Esophagus (tissue), 2 donors: ENCODE results near the gene SAMM50. TPM values are rescaled to one million over a fixed set of nuclear protein-coding genes. Genes with fewer than 3 reads are reported as not detected.

Experiments used
- H3K27ac ChIP-seq, 2 donors: one replicate each; pipeline ENCODE4 v1.5.1; 2013; ENCODE audit warnings: low read depth in 2 of 2, mild to moderate bottlenecking in 2 of 2, inconsistent platforms in 1 of 2, low read length in 1 of 2, moderate library complexity in 1 of 2
- H3K27me3 ChIP-seq, 2 donors: one replicate each; pipeline ENCODE4 v1.6.1; 2013; ENCODE audit warnings: low read length in 2 of 2, control low read depth in 1 of 2, mild to moderate bottlenecking in 1 of 2; ENCODE audit not compliant: insufficient read depth in 2 of 2, control insufficient read depth in 1 of 2
- H3K36me3 ChIP-seq, 2 donors: one replicate each; pipeline ENCODE4 v1.6.1; 2013; ENCODE audit warnings: low read length in 1 of 2; ENCODE audit not compliant: control insufficient read depth in 2 of 2, insufficient read depth in 2 of 2
- H3K4me1 ChIP-seq, 2 donors: one replicate each; pipeline ENCODE4 v1.6.1; 2013; ENCODE audit warnings: low read length in 1 of 2; ENCODE audit not compliant: control insufficient read depth in 2 of 2, insufficient read depth in 2 of 2
- H3K4me3 ChIP-seq, 2 donors: one replicate each; pipeline ENCODE4 v1.5.1; 2013; ENCODE audit warnings: low read length in 2 of 2, mild to moderate bottlenecking in 2 of 2, low read depth in 1 of 2, moderate library complexity in 1 of 2
- H3K9me3 ChIP-seq, 2 donors: one replicate each; pipeline ENCODE4 v1.6.1; 2013; ENCODE audit warnings: mild to moderate bottlenecking in 2 of 2, low read depth in 1 of 2, low read length in 1 of 2, moderate library complexity in 1 of 2; ENCODE audit not compliant: control insufficient read depth in 2 of 2, insufficient read depth in 1 of 2
- WGBS, 2 donors: extraction: QIAGEN DNeasy Blood & Tissue Kit; methylation state at CpG; one replicate each; pipeline ENCODE4 v1.1.7; 2013; 5-methylcytosine and 5-hydroxymethylcytosine counted together
- polyA plus RNA-seq, 2 donors: library from polyadenylated mRNA; stranded (reverse); fragments of 200-250 nt; gene quantifications; one replicate each; pipeline ENCODE4 v1.2.3, GENCODE V29; 2013
- donor health status: healthy with polysubstance abuse.
- donor health status: Bipolar disorder and iron deficiency.

SAMM50 gene
- polyA plus RNA-seq, 2 donors, result 8.6 to 28.9 TPM

GRCh38 chr22:44023404-44024287 lies 68.4 kb downstream of the SAMM50 start:
- Histone ChIP-seq H3K27me3 (no peaks in the 10 kb centered on the region), H3K4me3 (peak overlapping the region; percentile 53), H3K36me3 (no peaks in the 10 kb centered on the region), H3K4me1 (peaks cover 3 to 8% of the 10 kb centered on the region in 2 donors), H3K9me3 (no peaks in the 10 kb centered on the region), H3K27ac (peak overlapping the region; percentile 61 to 70)
- WGBS, 2 donors, result 12 to 17% methylated on average over 43 to 54 of the region's 54 CpGs

GRCh38 chr22:44024288-44024921 lies 69.2 kb downstream of the SAMM50 start, which contains the start of gene PARVB:
Gene PARVB (plus strand): TSS chr22:44024302. CDS start chr22:44024340, 38 bp downstream.
- WGBS, 2 donors, result 3 to 5% methylated on average over 55 to 83 of the region's 83 CpGs
- Histone ChIP-seq H3K27me3 (no peaks in the 10 kb centered on the region), H3K36me3 (no peaks in the 10 kb centered on the region), H3K4me1 (peaks cover 3 to 8% of the 10 kb centered on the region in 2 donors), H3K27ac (peak within 1 kb of the TSS; percentile 64 to 70), H3K9me3 (no peaks in the 10 kb centered on the region), H3K4me3 (peak within 1 kb of the TSS; percentile 53)

- Histone ChIP-seq H3K27ac (peak overlapping the region; percentile 76 to 78), H3K36me3 (no peaks in the 10 kb centered on the region), H3K4me1 (peaks cover 3 to 8% of the 10 kb centered on the region in 2 donors), H3K4me3 (peak overlapping the region in 1 of 2 donors; percentile 53), H3K27me3 (no peaks in the 10 kb centered on the region), H3K9me3 (no peaks in the 10 kb centered on the region)
- 80 to 83% methylated on average over 26 of the region's 26 CpGs for WGBS, 2 donors
These were observed 70.2 kb downstream of the SAMM50 start for GRCh38 chr22:44025171-44026065.

GRCh38 chr22:44026066-44026629 lies 70.9 kb downstream of the SAMM50 start:
- Histone ChIP-seq H3K36me3 (no peaks in the 10 kb centered on the region), H3K27me3 (no peaks in the 10 kb centered on the region), H3K27ac (peak overlapping the region; percentile 76 to 85), H3K4me1 (peaks cover 3 to 8% of the 10 kb centered on the region in 2 donors), H3K4me3 (no peak overlapping the region), H3K9me3 (no peaks in the 10 kb centered on the region)
- WGBS, 2 donors, result 67 to 71% methylated on average over 17 of the region's 17 CpGs

- H3K4me3 ChIP-seq, result no peak overlapping the region
- no peaks in the 10 kb centered on the region for H3K9me3 ChIP-seq
- H3K36me3 ChIP-seq, result no peaks in the 10 kb centered on the region
- H3K27me3 ChIP-seq, result no peaks in the 10 kb centered on the region
- WGBS, 2 donors, result 62 to 64% methylated on average over 28 of the region's 28 CpGs
- H3K4me1 ChIP-seq, result peaks cover 3 to 8% of the 10 kb centered on the region in 2 donors
- peak overlapping the region; percentile 76 to 85 for H3K27ac ChIP-seq
These were observed 71.6 kb downstream of the SAMM50 start for GRCh38 chr22:44026630-44027511.

- Histone ChIP-seq H3K9me3 (no peaks in the 10 kb centered on the region), H3K4me1 (peaks cover 3 to 8% of the 10 kb centered on the region in 2 donors), H3K36me3 (no peaks in the 10 kb centered on the region), H3K27ac (peak overlapping the region in 1 of 2 donors; percentile 7), H3K27me3 (no peaks in the 10 kb centered on the region), H3K4me3 (no peak overlapping the region)
- 78 to 80% methylated on average over 7 of the region's 7 CpGs for WGBS, 2 donors
These were observed 72.8 kb downstream of the SAMM50 start for GRCh38 chr22:44028091-44028490.

- 73 to 88% methylated on average over 4 of the region's 4 CpGs for WGBS, 2 donors
- H3K4me1 ChIP-seq, result peaks cover 3% of the 10 kb centered on the region in 2 donors
- H3K9me3 ChIP-seq, result no peaks in the 10 kb centered on the region
- H3K27me3 ChIP-seq, result no peaks in the 10 kb centered on the region
- H3K27ac ChIP-seq, result no peak overlapping the region
- no peak overlapping the region for H3K4me3 ChIP-seq
- no peaks in the 10 kb centered on the region for H3K36me3 ChIP-seq
These were observed 73.8 kb downstream of the SAMM50 start for GRCh38 chr22:44029069-44029468.

- WGBS, 2 donors, result 87 to 90% methylated on average over 18 of the region's 18 CpGs
- Histone ChIP-seq H3K9me3 (no peaks in the 10 kb centered on the region), H3K36me3 (no peaks in the 10 kb centered on the region), H3K27me3 (no peaks in the 10 kb centered on the region), H3K4me1 (no peaks in the 10 kb centered on the region), H3K4me3 (no peak overlapping the region), H3K27ac (no peak overlapping the region)
These were observed 74.9 kb downstream of the SAMM50 start for GRCh38 chr22:44030051-44030701.
